ENCODE results near the gene ATP2A3. TPM values are rescaled to one million over a fixed set of nuclear protein-coding genes. Genes with fewer than 3 reads are reported as not detected.
"Not testable (repeated sequence)": the region's sequence is repeated elsewhere in the genome, so short reads cannot be mapped to it uniquely, and the experiment has no call there.

ATP2A3 gene
- total RNA-seq, 1 donor from 2014 or later = 274 TPM

GRCh38 chr17:3957735-3958599, 6.3 kb downstream of the ATP2A3 start:
- intact Hi-C loops (cut with micrococcal nuclease) = no loop called here

- intact Hi-C loops (cut with micrococcal nuclease) = no loop called here
These were observed 7.3 kb downstream of the ATP2A3 start for GRCh38 chr17:3956983-3957382.

GRCh38 chr17:3956327-3956957, 7.8 kb downstream of the ATP2A3 start:
- intact Hi-C loops (cut with micrococcal nuclease) = no loop called here

- intact Hi-C loops (cut with micrococcal nuclease) = no loop called here
These were observed 8.6 kb downstream of the ATP2A3 start for GRCh38 chr17:3955673-3955988.

GRCh38 chr17:3954976-3955672, 9.1 kb downstream of the ATP2A3 start:
- intact Hi-C loops (cut with micrococcal nuclease) = no loop called here

- intact Hi-C loops (cut with micrococcal nuclease) = no loop called here
These were observed 10.2 kb downstream of the ATP2A3 start for GRCh38 chr17:3954086-3954485.

GRCh38 chr17:3953542-3953941, 10.7 kb downstream of the ATP2A3 start:
- intact Hi-C loops (cut with micrococcal nuclease) = no loop called here

GRCh38 chr17:3952186-3952585, 12.1 kb downstream of the ATP2A3 start:
- intact Hi-C loops (cut with micrococcal nuclease) = no loop called here

GRCh38 chr17:3951420-3951819, 12.8 kb downstream of the ATP2A3 start:
- intact Hi-C loops (cut with micrococcal nuclease) = no loop called here

- intact Hi-C loops (cut with micrococcal nuclease) = no loop called here
These were observed 13.2 kb downstream of the ATP2A3 start for GRCh38 chr17:3951003-3951402.

- intact Hi-C loops (cut with micrococcal nuclease) = no loop called here
These were observed 13.7 kb downstream of the ATP2A3 start for GRCh38 chr17:3950584-3950983.

GRCh38 chr17:3949418-3949817, 14.8 kb downstream of the ATP2A3 start:
- intact Hi-C loops (cut with micrococcal nuclease) = no loop called here

- intact Hi-C loops (cut with micrococcal nuclease) = not testable (repeated sequence)
These were observed 15.7 kb downstream of the ATP2A3 start for GRCh38 chr17:3948551-3948950.

GRCh38 chr17:3947318-3947810, 16.9 kb downstream of the ATP2A3 start:
- intact Hi-C loops (cut with micrococcal nuclease) = no loop called here

- intact Hi-C loops (cut with micrococcal nuclease) = no loop called here
These were observed 17.5 kb downstream of the ATP2A3 start for GRCh38 chr17:3946711-3947235.

- intact Hi-C loops (cut with micrococcal nuclease) = loop anchor here (1.0 kb wide), 1 partner anchor 21 kb away; no protein-coding TSS in a partner anchor
These were observed 19.5 kb downstream of the ATP2A3 start for GRCh38 chr17:3944485-3945388.

- intact Hi-C loops (cut with micrococcal nuclease) = no loop called here
These were observed 20.9 kb downstream of the ATP2A3 start for GRCh38 chr17:3943240-3943891.

- intact Hi-C loops (cut with micrococcal nuclease) = no loop called here
These were observed 23.1 kb downstream of the ATP2A3 start for GRCh38 chr17:3940965-3941698.

GRCh38 chr17:3937359-3937758, 26.9 kb downstream of the ATP2A3 start:
- intact Hi-C loops (cut with micrococcal nuclease) = no loop called here

Data from T-helper 1 cell treated with Interleukin-12 subunit alpha and Interleukin-12 subunit beta and Interleukin-4 antibody, amounts not matched to agents 30 ng/mL and 1 ng/mL, for 36 hours (primary cell).